Measurements from ENCODE around the gene VPS13C.

VPS13C gene

GRCh38 chr15:61812476-61812875 is 247.8 kb downstream of the VPS13C start:
- no peak overlapping the region for H3K4me2 ChIP-seq (ENCODE audit: low read depth, low read length, poor library complexity, severe bottlenecking)
- H3K4me3 ChIP-seq (ENCODE audit: insufficient read depth, low read length, poor library complexity, severe bottlenecking) = no peak overlapping the region
- H3K27ac ChIP-seq (ENCODE audit: low read depth, low read length) = no peak overlapping the region
- H3K36me3 ChIP-seq (ENCODE audit: low read length) = no peaks in the 10 kb centered on the region
- H3K79me2 ChIP-seq (ENCODE audit: insufficient read depth, low read length) = no peaks in the 10 kb centered on the region
- H2AFZ ChIP-seq (ENCODE audit: low read depth, low read length, severe bottlenecking) = no peak overlapping the region
- no peaks in the 10 kb centered on the region for H3K9me2 ChIP-seq (replicated peaks; ENCODE audit: insufficient read depth, low read length)
- H4K20me1 ChIP-seq (ENCODE audit: low read depth, low read length) = no peaks in the 10 kb centered on the region
- H3F3A ChIP-seq (ENCODE audit: insufficient read depth) = no peaks in the 10 kb centered on the region
- H3K27me3 ChIP-seq (ENCODE audit: low read length) = no peaks in the 10 kb centered on the region
- no peak overlapping the region for H3K9ac ChIP-seq (ENCODE audit: low read length)
- no peak for TF ChIP-seq CTCF (IDR thresholded peaks at IDR 0.05; ENCODE audit: insufficient read depth, low read length, poor library complexity, severe bottlenecking)
- TF ChIP-seq EZH2phosphoT487 (conservative IDR thresholded peaks at IDR 0.05; ENCODE audit: low read length) = no peak
- no peaks in the 10 kb centered on the region for H3K9me3 ChIP-seq (ENCODE audit: insufficient read depth, low read length)

- no peak overlapping the region for H3K4me3 ChIP-seq (ENCODE audit: insufficient read depth, low read length, poor library complexity, severe bottlenecking)
- TF ChIP-seq CTCF (IDR thresholded peaks at IDR 0.05; ENCODE audit: insufficient read depth, low read length, poor library complexity, severe bottlenecking) (no peak), EZH2phosphoT487 (conservative IDR thresholded peaks at IDR 0.05; ENCODE audit: low read length) (no peak)
- no peak overlapping the region for H3K9ac ChIP-seq (ENCODE audit: low read length)
- no peak overlapping the region for H2AFZ ChIP-seq (ENCODE audit: low read depth, low read length, severe bottlenecking)
- H3K4me2 ChIP-seq (ENCODE audit: low read depth, low read length, poor library complexity, severe bottlenecking) = no peak overlapping the region
- H3K36me3 ChIP-seq (ENCODE audit: low read length) = no peaks in the 10 kb centered on the region
- H3K27me3 ChIP-seq (ENCODE audit: low read length) = no peaks in the 10 kb centered on the region
- H3K27ac ChIP-seq (ENCODE audit: low read depth, low read length) = no peak overlapping the region
- no peaks in the 10 kb centered on the region for H4K20me1 ChIP-seq (ENCODE audit: low read depth, low read length)
- H3K79me2 ChIP-seq (ENCODE audit: insufficient read depth, low read length) = no peaks in the 10 kb centered on the region
- no peaks in the 10 kb centered on the region for H3F3A ChIP-seq (ENCODE audit: insufficient read depth)
- H3K9me2 ChIP-seq (replicated peaks; ENCODE audit: insufficient read depth, low read length) = no peaks in the 10 kb centered on the region
- no peaks in the 10 kb centered on the region for H3K9me3 ChIP-seq (ENCODE audit: insufficient read depth, low read length)
Measured at GRCh38 chr15:61811952-61812351, 248.3 kb downstream of the VPS13C start.

GRCh38 chr15:61809216-61809615 is 251.0 kb downstream of the VPS13C start:
- Histone ChIP-seq H3K79me2 (ENCODE audit: insufficient read depth, low read length) (no peaks in the 10 kb centered on the region), H3F3A (ENCODE audit: insufficient read depth) (no peaks in the 10 kb centered on the region)

More at GRCh38 chr15:61809216-61809615, 251.0 kb downstream of the VPS13C start:
- no peaks in the 10 kb centered on the region for H3K27me3 ChIP-seq (ENCODE audit: low read length)
- no peaks in the 10 kb centered on the region for H3K36me3 ChIP-seq (ENCODE audit: low read length)
- no peak overlapping the region for H3K9ac ChIP-seq (ENCODE audit: low read length)
- no peaks in the 10 kb centered on the region for H3K9me2 ChIP-seq (replicated peaks; ENCODE audit: insufficient read depth, low read length)
- no peak overlapping the region for H2AFZ ChIP-seq (ENCODE audit: low read depth, low read length, severe bottlenecking)
- TF ChIP-seq EZH2phosphoT487 (conservative IDR thresholded peaks at IDR 0.05; ENCODE audit: low read length) = no peak
- no peak for TF ChIP-seq CTCF (IDR thresholded peaks at IDR 0.05; ENCODE audit: insufficient read depth, low read length, poor library complexity, severe bottlenecking)
- H4K20me1 ChIP-seq (ENCODE audit: low read depth, low read length) = no peaks in the 10 kb centered on the region
- H3K9me3 ChIP-seq (ENCODE audit: insufficient read depth, low read length) = no peaks in the 10 kb centered on the region
- no peak overlapping the region for H3K27ac ChIP-seq (ENCODE audit: low read depth, low read length)
- H3K4me2 ChIP-seq (ENCODE audit: low read depth, low read length, poor library complexity, severe bottlenecking) = no peak overlapping the region
- no peak overlapping the region for H3K4me3 ChIP-seq (ENCODE audit: insufficient read depth, low read length, poor library complexity, severe bottlenecking)

All from SU-DHL-6 (cell line).